ENCODE measurements around the gene TNNC1. TPM values are rescaled to one million over a fixed set of nuclear protein-coding genes. Genes with fewer than 3 reads are reported as not detected.

Gene TNNC1
- total RNA-seq, 1 donor from 2014 or later: 352 TPM

- DNase-seq: no peak
Observed at GRCh38 chr3:52429779-52430415, 23.9 kb downstream of the TNNC1 start.

DNA sequence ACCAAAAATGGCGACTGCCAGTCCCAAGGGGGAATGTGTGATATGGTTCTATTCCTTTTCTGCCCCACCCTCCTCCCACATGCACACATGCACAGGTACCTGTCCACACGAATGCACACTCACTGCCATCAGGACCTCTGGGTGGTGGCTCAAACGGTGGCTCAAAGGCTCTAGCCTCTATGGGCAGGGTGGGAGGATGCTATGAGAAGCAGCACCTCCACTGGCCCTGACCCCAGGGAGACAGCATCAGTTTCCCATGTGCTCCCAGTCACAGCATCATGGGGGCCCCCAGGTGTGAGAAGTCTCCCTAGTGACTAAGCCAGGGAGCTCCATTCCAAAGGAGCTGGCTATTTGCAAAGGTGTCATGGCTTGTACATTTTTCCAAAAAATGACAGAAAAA is 24.8 kb downstream of the TNNC1 start:
- DNase-seq: no peak

- DNase-seq: peak; percentile 92
Observed at GRCh38 chr3:52428151-52429005, 25.5 kb downstream of the TNNC1 start.

- DNase-seq: no peak
Observed at GRCh38 chr3:52423173-52423572, 30.7 kb downstream of the TNNC1 start.

- DNase-seq: no peak
Observed at GRCh38 chr3:52422669-52423068, 31.2 kb downstream of the TNNC1 start.

GRCh38 chr3:52420388-52420787 is 33.5 kb downstream of the TNNC1 start:
- peak; percentile 76 for DNase-seq

DNA sequence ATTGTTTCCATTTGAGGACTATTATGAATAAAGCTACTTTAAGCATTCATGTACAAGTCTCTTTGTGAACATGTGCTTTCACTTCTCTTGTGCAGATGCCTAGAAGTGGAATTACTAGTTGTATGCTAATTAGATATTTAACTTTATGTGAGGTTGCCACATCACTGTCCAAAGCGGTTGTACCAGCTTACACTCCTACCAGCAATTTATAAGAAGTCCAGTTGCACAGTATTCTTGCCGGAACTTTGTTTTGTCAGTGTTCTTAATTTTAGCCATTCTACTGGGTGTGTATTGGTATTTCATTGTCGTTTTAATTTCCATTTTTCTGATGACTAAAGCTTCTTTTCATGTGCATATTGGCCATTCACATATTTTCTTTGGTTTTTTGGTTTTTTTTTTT is 38.0 kb downstream of the TNNC1 start:
- DNase-seq: no peak

DNA sequence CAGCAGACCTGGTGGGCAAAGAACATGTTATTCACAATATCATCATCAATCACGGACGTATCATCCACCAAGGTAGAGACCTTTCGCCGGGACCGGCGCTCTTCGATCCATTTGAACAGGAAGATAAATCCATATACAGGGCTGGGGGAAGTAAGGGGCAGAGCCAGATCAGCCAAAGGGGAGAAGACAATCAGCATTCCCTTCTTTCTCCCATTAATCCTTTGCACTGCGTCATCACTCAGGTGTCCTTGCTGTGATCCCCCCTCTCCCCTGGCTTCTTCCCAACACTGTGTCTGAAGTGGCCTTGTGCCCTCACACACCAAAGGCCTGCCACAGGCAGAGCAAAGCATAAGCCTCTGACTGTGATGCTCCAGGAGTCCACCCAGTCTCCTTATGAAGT is 45.4 kb downstream of the TNNC1 start:
- DNase-seq: no peak

DNA sequence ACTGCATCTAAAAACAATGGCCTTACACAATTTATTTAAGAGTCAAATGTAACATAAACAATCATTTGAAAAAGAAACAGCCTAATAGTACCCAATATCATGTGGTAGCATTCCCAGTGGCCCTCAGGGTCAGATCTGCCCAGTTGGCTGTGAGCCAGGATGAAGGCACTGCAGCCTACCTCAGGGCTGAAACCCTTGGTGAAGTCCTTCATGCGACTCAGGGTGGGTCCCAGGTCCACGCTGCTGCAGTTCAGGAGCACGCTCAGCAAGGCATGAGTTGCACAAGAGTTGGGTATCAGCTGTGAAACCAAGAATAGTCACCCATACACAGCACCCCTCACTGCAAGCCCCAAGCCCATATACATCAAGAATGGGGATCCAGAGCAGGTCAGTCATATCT is 46.1 kb downstream of the TNNC1 start:
- DNase-seq: no peak

DNA sequence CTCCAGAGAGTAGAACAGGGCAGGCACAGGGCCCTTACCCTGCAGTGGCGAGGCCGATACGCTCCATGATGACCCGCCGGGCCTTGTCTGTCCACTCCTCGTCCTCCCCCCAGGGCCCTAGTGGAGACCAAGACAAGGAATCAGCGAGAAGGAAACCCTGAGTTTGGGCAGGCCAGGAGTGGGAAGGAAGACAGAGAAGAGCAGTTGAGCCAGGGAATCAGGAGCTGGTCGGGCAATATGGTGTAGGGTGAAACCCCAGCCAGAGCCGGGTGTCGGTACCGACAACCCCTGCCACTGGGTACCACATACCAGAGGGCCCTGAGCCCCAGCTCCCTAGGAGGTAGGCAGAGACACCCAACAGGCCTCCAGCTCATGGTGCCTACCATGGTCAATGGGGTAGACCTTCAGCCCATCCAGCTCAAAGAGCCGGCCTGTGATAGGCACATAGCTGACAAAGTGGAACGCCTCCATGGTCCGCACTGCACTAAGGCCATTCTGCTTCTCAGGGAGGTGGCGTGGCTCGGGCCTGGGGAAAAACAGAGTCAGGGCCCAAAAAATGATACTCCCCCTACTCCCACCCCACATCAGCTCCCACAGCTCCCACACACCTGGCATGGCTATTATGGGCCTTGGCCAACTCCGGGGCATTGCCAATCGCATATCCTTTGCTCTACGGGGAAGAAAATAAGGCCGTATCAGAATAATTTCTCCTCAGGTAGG is 46.9 kb downstream of the TNNC1 start:
- DNase-seq: no peak

GRCh38 chr3:52406231-52406661 is 47.6 kb downstream of the TNNC1 start:
- peak; percentile 52 for DNase-seq

GRCh38 chr3:52405601-52406110 is 48.2 kb downstream of the TNNC1 start:
- no peak for DNase-seq

DNA sequence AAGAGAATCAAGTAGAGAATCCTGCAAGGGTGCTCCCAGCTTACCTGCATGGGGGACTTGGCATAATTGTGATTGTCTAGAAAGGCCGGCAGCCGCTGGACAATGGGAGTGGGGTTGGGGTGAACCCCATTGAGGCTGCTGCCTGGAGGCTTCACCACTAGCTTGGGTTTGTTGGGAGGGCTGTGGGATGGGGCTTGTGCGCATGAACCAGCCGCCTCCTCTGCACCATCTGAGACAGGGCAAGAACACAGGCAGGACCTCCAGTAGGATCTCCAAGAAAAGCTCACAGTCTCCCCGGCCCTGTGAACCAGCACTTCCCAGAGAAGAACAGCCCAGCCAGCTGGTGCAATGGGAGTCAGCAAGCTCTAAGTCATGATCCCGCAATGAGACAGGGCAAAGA is 48.8 kb downstream of the TNNC1 start:
- DNase-seq: no peak

DNA sequence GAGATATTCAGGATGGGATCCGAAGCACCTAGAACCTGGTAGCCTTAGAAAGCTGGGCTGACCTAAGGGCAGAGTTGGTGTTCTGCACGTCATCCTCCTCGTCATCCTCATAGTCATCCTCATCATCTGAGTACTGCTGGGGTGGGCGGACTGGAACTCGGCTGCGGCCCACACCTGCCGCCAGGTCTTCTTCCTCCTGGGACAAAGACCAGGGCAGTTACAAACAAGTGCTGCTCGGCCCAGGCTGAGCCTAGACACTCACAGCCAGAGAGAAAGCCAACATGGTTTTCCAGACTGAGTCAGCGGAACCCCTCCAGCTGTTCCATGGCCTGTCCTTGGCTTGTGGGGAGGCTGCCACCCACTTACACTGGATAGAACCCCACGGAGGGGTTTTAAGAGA is 49.5 kb downstream of the TNNC1 start:
- no peak for DNase-seq

DNA sequence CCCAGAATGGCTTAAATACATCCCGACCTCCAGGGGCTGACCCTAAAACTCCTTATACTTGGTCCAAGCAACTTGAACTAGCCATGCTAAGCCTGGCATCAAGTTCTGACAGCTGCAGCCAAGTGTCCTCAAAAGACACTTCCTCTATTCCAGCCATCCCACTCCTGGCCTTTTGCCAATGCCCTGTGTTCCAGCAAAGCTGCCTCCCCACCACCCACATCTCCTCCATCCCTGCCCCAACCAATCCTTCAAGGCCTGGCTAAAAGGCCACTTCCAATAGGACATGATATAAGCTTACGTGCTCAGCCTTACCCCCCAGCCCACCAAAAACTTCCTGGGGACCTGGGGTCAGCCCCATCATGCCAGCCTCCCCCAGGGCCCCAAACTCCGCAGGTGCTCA is 49.9 kb downstream of the TNNC1 start:
- peak; percentile 67 for DNase-seq

- no peak for DNase-seq
Observed at GRCh38 chr3:52403271-52403841, 50.5 kb downstream of the TNNC1 start.

DNA sequence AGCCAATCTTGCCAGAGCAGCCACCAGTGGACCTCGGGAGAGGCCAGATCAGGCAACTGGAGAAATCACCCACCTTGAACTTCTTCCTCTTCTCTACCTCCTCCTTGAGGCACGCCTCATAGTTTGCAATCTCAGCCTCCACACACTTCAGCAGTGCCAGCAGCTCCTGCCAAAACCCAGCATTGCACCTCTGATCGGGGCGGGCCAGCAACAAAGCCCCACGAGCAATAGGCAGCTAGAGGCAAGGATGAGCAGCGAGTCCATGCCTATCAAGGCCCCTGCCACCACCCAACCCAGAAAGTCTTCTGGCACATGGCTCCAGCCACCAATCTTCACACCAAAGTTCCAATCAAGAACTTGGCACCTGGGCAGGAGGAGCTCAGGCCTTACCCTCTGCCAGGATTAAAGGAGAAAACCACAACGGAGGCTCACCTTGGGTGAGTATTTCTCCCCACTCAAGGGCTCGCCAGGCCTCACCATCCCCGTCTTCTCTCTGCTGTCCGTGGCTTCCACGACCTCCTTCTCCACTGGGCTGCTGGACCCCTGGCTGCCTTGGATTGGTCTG is 51.1 kb downstream of the TNNC1 start:
- DNase-seq: no peak

- DNase-seq: no peak
Observed at GRCh38 chr3:52402101-52402521, 51.7 kb downstream of the TNNC1 start.

DNA sequence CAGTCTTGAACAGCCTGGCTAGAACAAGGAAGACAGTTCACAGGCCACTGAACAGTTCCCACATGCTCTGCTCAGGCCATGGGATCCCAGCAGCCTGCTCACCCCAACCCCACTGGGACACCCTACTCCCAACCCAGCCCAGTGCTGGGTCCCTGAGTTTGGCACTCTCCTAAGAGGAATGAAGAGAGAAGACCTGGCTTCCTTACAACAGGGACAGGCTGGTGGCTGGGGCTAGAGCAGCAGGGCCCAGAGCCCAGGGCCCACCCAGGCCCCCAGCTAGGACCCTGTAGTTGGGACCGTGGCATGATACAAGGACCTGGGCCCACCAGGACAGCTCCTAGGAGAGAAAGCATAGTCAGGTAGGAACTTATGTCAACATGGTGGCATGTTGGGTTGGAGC is 52.3 kb downstream of the TNNC1 start:
- DNase-seq: no peak

Measured in tongue (tissue), 2 donors.